ENCODE results near the gene NOP9. TPM values are rescaled to one million over a fixed set of nuclear protein-coding genes. Genes with fewer than 3 reads are reported as not detected.

The NOP9 gene
- total RNA-seq, 1 experiment from 2014 or later = 34.0 TPM

DNA sequence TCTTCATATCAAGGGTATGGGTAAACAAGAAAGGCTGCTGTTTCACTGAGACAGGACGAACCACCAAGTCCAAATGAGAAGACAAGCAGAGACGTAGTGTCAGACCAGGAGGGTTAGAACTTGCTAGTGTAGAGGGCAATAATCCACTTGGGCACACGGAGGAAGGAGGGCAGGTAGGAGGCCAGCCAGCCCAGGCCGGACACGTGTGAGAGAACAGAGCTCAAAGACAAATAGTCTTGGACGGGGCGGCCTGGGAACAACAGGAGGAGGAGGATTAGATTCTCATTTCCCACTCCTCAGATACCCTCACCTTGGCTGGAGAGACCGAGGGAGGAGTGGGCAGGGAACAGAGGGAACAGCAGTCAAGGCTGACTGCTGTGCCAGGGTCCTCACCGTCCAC, 8.9 kb upstream of the NOP9 start:
- CTCF ChIA-PET = no interaction called here
- POLR2A ChIA-PET (ENCODE audit: low non-redundant PET) = no interaction called here
- Histone ChIP-seq H3K27ac (ENCODE audit: low read depth, low read length, poor library complexity, severe bottlenecking) (no peak overlapping the region), H3K4me3 (ENCODE audit: low read depth, low read length, poor library complexity, severe bottlenecking) (no peak overlapping the region), H3K4me1 (ENCODE audit: insufficient read depth, low read length, poor library complexity, severe bottlenecking) (no peaks in the 10 kb centered on the region), H3K27me3 (replicated peaks; ENCODE audit: insufficient read depth, low read depth, low read length, poor library complexity) (no peaks in the 10 kb centered on the region), H3K9me3 (ENCODE audit: low read depth, low read length, poor library complexity, severe bottlenecking) (no peaks in the 10 kb centered on the region), H3K36me3 (ENCODE audit: insufficient read depth, low read length, poor library complexity, severe bottlenecking) (no peaks in the 10 kb centered on the region)
- BruUV-seq (replicated peaks) = no TSS peak
- DNase-seq (ENCODE audit: low spot score) = no peak
- intact Hi-C loops (cut with micrococcal nuclease; ENCODE audit: unreplicated experiment) = no loop called here
- no peak for TF ChIP-seq CTCF (conservative IDR thresholded peaks at IDR 0.05; ENCODE audit: low read depth, low read length)
- TF ChIP-seq EZH2 (IDR thresholded peaks at IDR 0.05; ENCODE audit: borderline replicate concordance, low read depth, low read length, poor library complexity, severe bottlenecking) = no peak

GRCh38 chr14:24291446-24292117, 8.1 kb upstream of the NOP9 start:
- Histone ChIP-seq H3K9me3 (ENCODE audit: low read depth, low read length, poor library complexity, severe bottlenecking) (no peaks in the 10 kb centered on the region), H3K27me3 (replicated peaks; ENCODE audit: insufficient read depth, low read depth, low read length, poor library complexity) (no peaks in the 10 kb centered on the region), H3K4me3 (ENCODE audit: low read depth, low read length, poor library complexity, severe bottlenecking) (no peak overlapping the region), H3K36me3 (ENCODE audit: insufficient read depth, low read length, poor library complexity, severe bottlenecking) (no peaks in the 10 kb centered on the region), H3K27ac (ENCODE audit: low read depth, low read length, poor library complexity, severe bottlenecking) (no peak overlapping the region), H3K4me1 (ENCODE audit: insufficient read depth, low read length, poor library complexity, severe bottlenecking) (no peaks in the 10 kb centered on the region)
- ChIA-PET CTCF (no interaction called here), POLR2A (ENCODE audit: low non-redundant PET) (no interaction called here)
- no TSS peak for BruUV-seq (replicated peaks)
- intact Hi-C loops (cut with micrococcal nuclease; ENCODE audit: unreplicated experiment) = no loop called here
- no peak for TF ChIP-seq EZH2 (IDR thresholded peaks at IDR 0.05; ENCODE audit: borderline replicate concordance, low read depth, low read length, poor library complexity, severe bottlenecking)
- TF ChIP-seq CTCF (conservative IDR thresholded peaks at IDR 0.05; ENCODE audit: low read depth, low read length) = no peak
- no peak for DNase-seq (ENCODE audit: low spot score)

GRCh38 chr14:24292118-24292807, 7.4 kb upstream of the NOP9 start:
- BruUV-seq (replicated peaks) = no TSS peak
- no peak for DNase-seq (ENCODE audit: low spot score)
- H3K36me3 ChIP-seq (ENCODE audit: insufficient read depth, low read length, poor library complexity, severe bottlenecking) = no peaks in the 10 kb centered on the region
- no peak overlapping the region for H3K27ac ChIP-seq (ENCODE audit: low read depth, low read length, poor library complexity, severe bottlenecking)
- ChIA-PET POLR2A (ENCODE audit: low non-redundant PET) (no interaction called here), CTCF (no interaction called here)
- no peak for TF ChIP-seq CTCF (conservative IDR thresholded peaks at IDR 0.05; ENCODE audit: low read depth, low read length)
- no peak for TF ChIP-seq EZH2 (IDR thresholded peaks at IDR 0.05; ENCODE audit: borderline replicate concordance, low read depth, low read length, poor library complexity, severe bottlenecking)
- no peaks in the 10 kb centered on the region for H3K9me3 ChIP-seq (ENCODE audit: low read depth, low read length, poor library complexity, severe bottlenecking)
- no peaks in the 10 kb centered on the region for H3K4me1 ChIP-seq (ENCODE audit: insufficient read depth, low read length, poor library complexity, severe bottlenecking)
- H3K4me3 ChIP-seq (ENCODE audit: low read depth, low read length, poor library complexity, severe bottlenecking) = no peak overlapping the region
- intact Hi-C loops (cut with micrococcal nuclease; ENCODE audit: unreplicated experiment) = no loop called here
- H3K27me3 ChIP-seq (replicated peaks; ENCODE audit: insufficient read depth, low read depth, low read length, poor library complexity) = no peaks in the 10 kb centered on the region
